ENCODE data around the gene ENKD1. TPM values are rescaled to one million over a fixed set of nuclear protein-coding genes. Genes with fewer than 3 reads are reported as not detected.

ENKD1 gene
- total and polyA plus RNA-seq, 2 experiments from 2014 or later: 11.6 to 11.8 TPM

GRCh38 chr16:67613808-67614207 is 52.7 kb downstream of the ENKD1 start:
- Histone ChIP-seq H3K4me3 (no peak overlapping the region), H3K36me3 (ENCODE audit: insufficient read depth) (peaks cover 25% of the 10 kb centered on the region), H2AFZ (no peak overlapping the region), H4K20me1 (replicated peaks; ENCODE audit: insufficient read depth) (peaks cover 10% of the 10 kb centered on the region), H3K4me1 (ENCODE audit: insufficient read depth) (no peaks in the 10 kb centered on the region), H3K79me2 (replicated peaks; ENCODE audit: insufficient read depth) (peaks cover 7% of the 10 kb centered on the region), H3F3A (replicated peaks; ENCODE audit: low read depth) (peaks cover 10% of the 10 kb centered on the region; the same call in 1 of the 2 replicates), H3K27ac (ENCODE audit: low read depth) (0 out of 2 replicates have a peak overlapping the region, but pooled peaks have one; percentile 39), H3K4me2 (no peak overlapping the region), H3K9me2 (ENCODE audit: insufficient read depth) (no peaks in the 10 kb centered on the region), H3K27me3 (ENCODE audit: insufficient read depth) (no peaks in the 10 kb centered on the region)
- Mint-ChIP-seq H3K4me3 (no peak overlapping the region), H3K9me3 (no peaks in the 10 kb centered on the region), H3K36me3 (ENCODE audit: low read depth) (peaks cover 67% of the 10 kb centered on the region), H3K27me3 (ENCODE audit: insufficient read depth, low read depth, poor library complexity) (no peaks in the 10 kb centered on the region), H3K27ac (no peak overlapping the region), H3K4me1 (no peaks in the 10 kb centered on the region)
- no peak for TF ChIP-seq EZH2 (IDR thresholded peaks at IDR 0.05; ENCODE audit: low read depth, unreplicated experiment)
- TF ChIP-seq, protein P1, sequence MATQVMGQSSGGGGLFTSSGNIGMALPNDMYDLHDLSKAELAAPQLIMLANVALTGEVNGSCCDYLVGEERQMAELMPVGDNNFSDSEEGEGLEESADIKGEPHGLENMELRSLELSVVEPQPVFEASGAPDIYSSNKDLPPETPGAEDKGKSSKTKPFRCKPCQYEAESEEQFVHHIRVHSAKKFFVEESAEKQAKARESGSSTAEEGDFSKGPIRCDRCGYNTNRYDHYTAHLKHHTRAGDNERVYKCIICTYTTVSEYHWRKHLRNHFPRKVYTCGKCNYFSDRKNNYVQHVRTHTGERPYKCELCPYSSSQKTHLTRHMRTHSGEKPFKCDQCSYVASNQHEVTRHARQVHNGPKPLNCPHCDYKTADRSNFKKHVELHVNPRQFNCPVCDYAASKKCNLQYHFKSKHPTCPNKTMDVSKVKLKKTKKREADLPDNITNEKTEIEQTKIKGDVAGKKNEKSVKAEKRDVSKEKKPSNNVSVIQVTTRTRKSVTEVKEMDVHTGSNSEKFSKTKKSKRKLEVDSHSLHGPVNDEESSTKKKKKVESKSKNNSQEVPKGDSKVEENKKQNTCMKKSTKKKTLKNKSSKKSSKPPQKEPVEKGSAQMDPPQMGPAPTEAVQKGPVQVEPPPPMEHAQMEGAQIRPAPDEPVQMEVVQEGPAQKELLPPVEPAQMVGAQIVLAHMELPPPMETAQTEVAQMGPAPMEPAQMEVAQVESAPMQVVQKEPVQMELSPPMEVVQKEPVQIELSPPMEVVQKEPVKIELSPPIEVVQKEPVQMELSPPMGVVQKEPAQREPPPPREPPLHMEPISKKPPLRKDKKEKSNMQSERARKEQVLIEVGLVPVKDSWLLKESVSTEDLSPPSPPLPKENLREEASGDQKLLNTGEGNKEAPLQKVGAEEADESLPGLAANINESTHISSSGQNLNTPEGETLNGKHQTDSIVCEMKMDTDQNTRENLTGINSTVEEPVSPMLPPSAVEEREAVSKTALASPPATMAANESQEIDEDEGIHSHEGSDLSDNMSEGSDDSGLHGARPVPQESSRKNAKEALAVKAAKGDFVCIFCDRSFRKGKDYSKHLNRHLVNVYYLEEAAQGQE (IDR thresholded peaks at IDR 0.05; ENCODE audit: unreplicated experiment): no peak
- no peak for TF ChIP-seq EZH2phosphoT487 (IDR thresholded peaks at IDR 0.05; ENCODE audit: unreplicated experiment)
- 0 out of 2 replicates have a peak, but pooled peaks have one; percentile 12 for TF ChIP-seq CREB1 (CRISPR knock-in tag; IDR thresholded peaks at IDR 0.05; ENCODE audit: low read depth)
- TF ChIP-seq POLR2AphosphoS5 (IDR thresholded peaks at IDR 0.05; ENCODE audit: low read depth): no peak
- TF ChIP-seq JUNB (IDR thresholded peaks at IDR 0.05; ENCODE audit: unreplicated experiment): no peak
- TF ChIP-seq NANOG (IDR thresholded peaks at IDR 0.05; ENCODE audit: borderline replicate concordance): no peak
- no peak for TF ChIP-seq ZNF331 (CRISPR knock-in tag; IDR thresholded peaks at IDR 0.05; ENCODE audit: low read depth)
- no peak for TF ChIP-seq ETS1 (IDR thresholded peaks at IDR 0.05)
- no peak for TF ChIP-seq ZNF462 (CRISPR knock-in tag; IDR thresholded peaks at IDR 0.05)
- TF ChIP-seq CTCF (conservative IDR thresholded peaks at IDR 0.05; ENCODE audit: low read depth in 2 of 2): peak; percentile 72 to 75
- no peak for TF ChIP-seq STAT1 (IDR thresholded peaks at IDR 0.05; ENCODE audit: unreplicated experiment)
- no peak for TF ChIP-seq ZNF114 (CRISPR knock-in tag; IDR thresholded peaks at IDR 0.05)
- DNase-seq (ENCODE audit: low spot score) (peak; percentile 85), ATAC-seq (peak; percentile 94)

Data from GM23338 (cell line).